Hematopoietic multipotent progenitor cell treated with erythropoietin and hydrocortisone succinate and interleukin-3 and kit ligand, for 6 days (in vitro differentiated cells): Measurements from ENCODE around the gene LMX1B.

ENCODE experiments used
- DNase-seq: peaks from one replicate; pipeline ENCODE4 v3.0.0-alpha.2; 2015

LMX1B gene

DNA sequence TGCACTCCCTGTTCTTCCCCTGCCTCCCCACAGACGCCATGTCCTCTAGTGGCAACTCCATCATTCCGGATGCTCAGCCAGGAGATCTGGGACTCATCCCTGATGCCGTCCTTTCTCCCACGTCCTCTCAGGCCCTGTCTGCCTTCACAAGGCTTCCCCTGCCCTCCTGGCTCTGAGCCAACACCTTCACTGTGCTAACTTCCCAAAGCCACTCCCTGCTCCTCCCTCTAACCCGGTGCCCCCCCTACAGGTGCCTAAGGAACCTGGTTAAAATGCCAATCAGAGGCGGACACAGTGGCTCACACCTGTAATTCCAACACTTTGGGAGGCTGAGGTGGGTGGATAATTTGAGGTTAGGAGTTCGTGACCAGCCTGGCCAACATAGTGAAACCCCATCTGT lies 67.6 kb downstream of the LMX1B start:
- DNase-seq: no peak

GRCh38 chr9:126682113-126682810 lies 68.5 kb downstream of the LMX1B start:
- DNase-seq: no peak

GRCh38 chr9:126682928-126683697 lies 69.4 kb downstream of the LMX1B start:
- peak; percentile 42 for DNase-seq

GRCh38 chr9:126683698-126684044 lies 69.9 kb downstream of the LMX1B start:
- DNase-seq: no peak

DNA sequence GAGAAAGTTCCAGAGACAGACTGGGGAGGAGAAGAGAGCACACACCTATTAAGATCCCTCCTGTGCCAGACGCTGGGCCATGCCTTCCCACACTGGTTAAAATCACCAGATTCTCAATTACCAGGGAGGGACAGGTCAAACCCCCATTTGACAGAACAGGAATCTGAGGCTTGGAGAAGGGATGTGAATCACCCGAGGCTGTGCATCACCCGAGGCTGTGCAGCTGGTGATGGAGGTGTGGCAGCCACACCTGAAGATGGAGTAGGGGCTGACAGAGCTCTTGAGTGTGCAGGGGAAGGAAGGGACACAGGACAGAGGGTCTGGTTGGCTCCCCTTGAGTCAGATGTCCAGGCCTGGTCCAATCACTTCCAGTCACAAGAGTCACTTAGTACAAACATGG lies 70.6 kb downstream of the LMX1B start:
- no peak for DNase-seq

DNA sequence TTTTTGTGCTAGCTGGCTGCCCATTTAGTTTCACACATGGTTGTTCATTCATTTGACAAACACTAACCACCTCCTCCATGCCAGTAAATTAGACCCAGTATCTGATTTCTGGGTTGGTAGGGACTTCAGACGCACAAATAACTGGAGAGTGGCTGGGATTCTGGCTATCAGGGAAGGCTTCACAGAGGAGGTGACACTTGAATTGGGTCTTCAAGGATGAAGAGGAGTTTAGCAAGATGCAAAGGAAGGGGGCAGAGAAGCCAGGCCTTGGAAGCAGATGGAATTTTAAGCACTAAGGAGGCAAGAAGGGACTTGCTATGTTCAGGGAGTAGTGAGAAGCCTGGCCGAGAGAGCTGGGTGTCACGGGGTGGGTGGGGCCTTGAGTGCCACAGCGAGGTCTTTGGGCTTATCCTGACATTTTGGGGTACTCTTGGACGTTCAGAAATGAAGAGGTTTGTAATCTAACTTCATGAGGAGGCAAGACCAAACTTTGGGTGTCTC lies 71.3 kb downstream of the LMX1B start:
- DNase-seq: no peak

GRCh38 chr9:126687930-126688461 lies 74.3 kb downstream of the LMX1B start:
- DNase-seq: no peak

DNA sequence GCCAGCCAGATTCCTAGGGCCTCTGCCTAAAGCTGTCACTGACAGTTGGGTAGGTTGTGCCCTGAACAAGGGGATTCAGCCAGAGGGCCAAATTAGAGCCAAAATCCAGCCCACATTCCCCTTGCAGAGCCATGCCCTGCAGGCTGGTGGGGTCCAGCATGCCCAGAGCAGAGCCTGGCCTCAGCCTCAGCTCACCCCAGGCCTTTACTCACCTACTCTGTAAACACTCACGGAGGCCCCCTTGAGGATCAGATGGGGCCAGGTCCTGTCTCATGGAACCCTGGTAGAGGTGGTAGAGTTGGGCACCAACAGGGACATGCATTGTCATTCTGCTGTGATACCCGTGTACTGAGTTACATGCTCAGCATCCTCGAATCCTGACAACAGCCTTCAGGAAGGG lies 74.9 kb downstream of the LMX1B start:
- no peak for DNase-seq

- no peak for DNase-seq
Measured at GRCh38 chr9:126689027-126689825, 75.5 kb downstream of the LMX1B start.

DNA sequence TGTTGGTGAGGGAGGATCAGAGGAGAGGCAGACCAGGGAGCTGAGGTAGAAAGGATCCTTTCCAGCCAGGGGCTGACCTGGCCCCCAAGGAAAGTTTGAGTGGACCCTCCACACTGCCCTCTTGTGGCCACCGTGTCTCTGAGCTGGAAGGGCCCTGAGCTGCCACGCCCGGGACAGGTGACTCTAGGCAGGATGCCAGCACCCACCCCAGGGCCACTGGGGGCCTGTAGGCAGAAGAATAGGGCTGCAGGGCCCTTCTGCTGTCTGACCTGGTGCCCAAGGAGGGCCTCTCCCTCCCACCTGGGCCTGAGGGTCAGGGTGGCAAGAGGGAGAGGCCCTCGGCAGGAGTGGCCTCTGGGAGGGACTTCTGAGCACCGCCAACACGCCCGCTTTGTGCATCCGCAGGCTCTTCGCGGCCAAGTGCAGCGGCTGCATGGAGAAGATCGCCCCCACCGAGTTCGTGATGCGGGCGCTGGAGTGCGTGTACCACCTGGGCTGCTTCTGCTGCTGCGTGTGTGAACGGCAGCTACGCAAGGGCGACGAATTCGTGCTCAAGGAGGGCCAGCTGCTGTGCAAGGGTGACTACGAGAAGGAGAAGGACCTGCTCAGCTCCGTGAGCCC lies 76.8 kb downstream of the LMX1B start:
- peak; percentile 65 for DNase-seq

DNA sequence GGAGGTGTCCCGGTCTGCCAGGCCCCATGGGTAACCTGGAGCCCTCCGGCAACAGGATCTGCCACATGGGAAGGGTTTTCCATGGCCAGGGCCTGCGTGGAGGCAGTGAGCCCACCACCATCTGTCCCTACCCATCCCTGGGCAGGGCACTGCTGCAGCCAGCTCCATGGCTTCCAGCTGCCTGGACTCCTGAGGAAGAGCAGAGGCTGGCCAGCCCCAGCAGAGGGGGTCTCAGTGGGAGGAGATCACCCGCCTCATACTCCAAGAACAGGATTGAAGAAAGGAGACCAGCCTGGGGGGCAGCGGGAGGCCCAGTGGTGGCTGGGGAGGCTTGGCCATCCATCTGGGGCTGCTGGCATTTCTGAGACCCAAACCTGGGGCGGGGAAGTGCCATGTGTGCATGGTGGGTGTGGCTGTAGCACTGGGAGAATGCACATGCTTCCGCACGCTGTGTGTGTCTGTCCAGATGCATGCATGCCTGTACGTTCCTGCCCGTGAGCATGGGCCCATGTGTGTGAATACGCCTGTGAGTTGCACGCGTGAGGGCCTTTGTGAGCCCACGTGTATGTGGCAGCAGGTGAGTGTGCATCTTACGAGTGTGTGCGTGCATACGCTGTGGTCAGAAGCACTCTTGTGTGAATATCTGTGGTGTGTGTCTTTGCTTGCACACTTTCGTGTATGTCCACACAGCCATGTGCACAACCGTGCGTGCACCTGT lies 78.5 kb downstream of the LMX1B start:
- DNase-seq: no peak

DNA sequence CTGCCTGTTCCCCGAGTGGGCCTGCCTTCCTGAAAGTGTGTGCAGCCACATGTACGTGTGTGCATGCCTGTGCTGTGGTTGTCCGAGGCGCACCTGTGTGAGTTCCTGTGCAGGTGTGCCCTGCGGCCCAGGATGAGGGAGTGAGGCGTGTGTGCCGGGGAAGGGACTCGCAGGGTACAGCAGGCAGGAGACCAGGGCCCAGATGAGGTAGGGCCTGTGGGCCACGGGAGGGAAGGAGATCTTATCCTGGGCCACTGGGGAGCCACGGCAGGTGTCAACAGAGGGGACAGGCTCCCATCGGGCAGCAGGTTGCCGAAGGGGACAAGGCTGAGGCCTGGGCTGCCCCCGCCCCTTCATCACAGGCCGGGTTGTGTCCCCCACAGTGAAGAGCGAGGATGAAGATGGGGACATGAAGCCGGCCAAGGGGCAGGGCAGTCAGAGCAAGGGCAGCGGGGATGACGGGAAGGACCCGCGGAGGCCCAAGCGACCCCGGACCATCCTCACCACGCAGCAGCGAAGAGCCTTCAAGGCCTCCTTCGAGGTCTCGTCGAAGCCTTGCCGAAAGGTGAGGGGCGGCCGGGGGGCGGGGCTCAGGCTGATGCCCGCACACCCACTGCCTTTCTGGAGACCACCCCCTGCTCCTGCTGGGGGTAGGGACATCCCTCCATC lies 79.2 kb downstream of the LMX1B start:
- no peak for DNase-seq

GRCh38 chr9:126693428-126693944 lies 79.8 kb downstream of the LMX1B start:
- DNase-seq: no peak

DNA sequence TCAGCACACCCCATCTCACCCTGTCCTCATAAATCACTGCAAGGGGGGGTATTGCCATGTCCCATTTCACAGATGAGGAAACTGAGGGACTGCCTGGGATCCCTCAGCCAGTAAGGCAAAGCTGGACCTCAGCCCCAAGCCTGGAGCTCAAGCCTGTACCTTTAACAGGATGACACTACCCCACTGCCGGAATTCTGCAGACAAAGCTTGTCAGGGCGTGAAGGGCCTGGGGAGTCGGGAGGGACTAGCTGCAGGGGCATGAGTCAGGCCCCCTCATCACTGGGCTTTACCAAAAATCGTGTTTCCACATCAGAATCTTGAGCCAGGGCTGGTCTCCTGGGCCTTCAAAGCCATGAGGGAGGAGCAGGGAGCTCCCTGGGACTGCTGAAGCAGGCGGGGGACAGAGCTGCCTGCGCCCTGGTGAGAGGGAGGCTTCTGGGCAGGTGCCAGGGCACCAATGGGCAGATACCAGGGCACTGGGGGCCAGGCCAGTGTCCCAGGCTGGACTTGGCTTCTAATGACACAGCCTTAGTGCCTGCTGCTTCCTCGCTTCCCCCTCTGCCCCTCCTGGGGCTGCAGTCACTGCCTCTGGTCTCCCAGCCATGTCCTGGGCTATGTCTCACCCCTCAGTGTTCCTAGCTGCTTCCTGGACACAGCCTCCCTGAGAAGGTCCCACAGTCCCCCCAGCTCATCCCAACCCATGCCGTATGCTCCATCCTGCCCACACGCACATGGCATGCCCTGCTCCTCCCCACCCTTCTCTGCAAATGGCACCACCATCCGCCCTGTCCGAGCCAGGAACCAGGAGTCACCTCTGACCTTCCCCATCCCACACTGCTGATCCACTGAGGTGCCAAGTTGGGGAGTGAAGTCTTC lies 80.7 kb downstream of the LMX1B start:
- DNase-seq: no peak

DNA sequence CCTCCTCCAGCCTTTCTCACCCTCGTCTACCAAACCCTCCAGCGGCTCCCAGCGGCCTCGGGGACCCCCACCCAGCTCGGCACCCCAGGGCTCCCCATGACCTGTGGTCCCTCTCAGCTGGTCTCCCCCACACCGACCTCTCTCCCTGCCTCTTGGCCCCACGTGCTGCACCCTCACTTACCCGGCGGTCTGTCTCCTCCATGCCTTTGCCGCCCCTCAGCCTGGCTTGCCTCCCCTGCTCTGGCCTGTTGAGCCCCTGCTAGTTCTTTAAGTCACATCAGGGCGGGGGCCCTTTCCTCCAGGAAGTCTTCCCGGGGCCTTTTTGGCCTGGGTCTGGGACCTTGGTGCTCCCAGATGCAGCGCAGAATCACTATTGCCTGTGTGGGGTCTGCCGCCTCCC lies 81.5 kb downstream of the LMX1B start:
- DNase-seq: no peak

DNA sequence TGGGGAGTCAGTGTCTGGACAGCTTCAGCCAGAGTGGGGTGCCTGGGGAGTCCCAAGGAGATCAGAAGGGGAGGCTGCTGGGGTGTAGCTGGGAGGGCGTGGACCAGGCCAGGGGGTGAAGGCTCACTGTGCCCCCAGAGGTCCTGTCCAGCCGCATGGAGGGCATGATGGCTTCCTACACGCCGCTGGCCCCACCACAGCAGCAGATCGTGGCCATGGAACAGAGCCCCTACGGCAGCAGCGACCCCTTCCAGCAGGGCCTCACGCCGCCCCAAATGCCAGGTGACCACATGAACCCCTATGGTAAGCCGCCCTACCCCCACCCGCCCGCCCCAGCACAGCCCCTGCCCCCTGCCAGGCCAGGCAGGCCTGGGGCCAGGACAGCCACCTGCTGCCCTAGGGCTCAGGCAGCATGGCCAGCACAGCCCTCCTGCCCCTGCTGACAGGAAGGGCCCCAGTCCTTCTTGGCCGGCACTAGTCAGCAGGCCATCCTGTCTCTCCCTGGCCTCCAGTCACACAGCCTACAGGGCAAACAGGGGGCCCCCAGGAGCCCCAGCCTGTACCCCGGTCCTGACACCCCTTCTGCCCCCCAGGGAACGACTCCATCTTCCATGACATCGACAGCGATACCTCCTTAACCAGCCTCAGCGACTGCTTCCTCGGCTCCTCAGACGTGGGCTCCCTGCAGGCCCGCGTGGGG lies 82.1 kb downstream of the LMX1B start:
- no peak for DNase-seq

DNA sequence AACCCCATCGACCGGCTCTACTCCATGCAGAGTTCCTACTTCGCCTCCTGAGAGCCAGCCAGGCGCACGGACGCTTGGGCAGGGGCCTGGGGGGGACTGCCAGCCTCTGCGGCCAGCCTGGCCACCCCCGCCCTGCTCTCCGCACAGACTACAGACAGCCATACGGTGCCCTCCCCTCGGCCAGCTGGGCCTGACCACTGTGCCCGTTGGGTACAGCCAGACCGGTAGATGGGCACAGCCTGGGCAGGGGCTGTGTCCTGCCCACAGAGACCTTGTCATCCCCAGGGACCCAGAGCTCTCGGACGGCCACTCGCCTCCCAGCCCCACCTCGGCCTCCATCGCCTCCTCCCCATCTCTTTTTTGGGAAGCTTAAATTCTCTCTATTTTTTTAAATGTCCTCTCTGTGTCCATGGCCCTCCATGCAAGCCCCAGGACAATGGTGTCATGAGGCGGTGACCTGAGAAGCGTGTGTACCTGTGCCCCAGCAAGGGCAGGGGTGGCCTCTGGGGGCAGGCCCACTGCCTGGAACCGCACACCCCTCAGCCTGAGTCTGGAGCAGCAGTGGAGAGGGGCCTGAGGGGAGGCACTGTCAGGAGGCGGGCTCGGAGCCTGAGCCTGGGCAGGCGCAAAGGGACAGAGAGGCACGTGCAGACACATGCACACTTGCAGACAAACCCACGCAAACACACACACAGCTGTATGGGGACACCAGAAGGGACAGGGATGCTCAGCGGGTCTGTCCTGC lies 82.8 kb downstream of the LMX1B start:
- no peak for DNase-seq

DNA sequence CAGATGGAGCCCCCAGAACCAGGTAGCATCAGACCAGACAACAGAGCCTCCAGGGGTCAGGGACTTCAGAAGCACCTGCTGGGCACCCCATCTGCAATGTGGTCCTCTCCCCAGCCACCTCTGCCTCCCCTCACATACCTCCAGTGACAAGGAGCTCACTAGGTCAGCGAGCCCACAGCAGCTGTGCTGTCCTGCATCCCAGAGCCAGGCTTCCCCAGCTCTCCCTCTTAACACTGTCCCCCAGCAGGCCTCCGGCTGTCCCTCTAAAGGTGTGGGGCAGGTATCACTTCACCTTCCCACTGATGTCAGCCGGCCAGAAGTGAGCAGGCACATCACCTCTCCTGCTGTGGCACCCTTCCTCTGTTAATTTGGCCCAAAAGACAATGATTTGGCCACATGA lies 83.6 kb downstream of the LMX1B start:
- DNase-seq: no peak

DNA sequence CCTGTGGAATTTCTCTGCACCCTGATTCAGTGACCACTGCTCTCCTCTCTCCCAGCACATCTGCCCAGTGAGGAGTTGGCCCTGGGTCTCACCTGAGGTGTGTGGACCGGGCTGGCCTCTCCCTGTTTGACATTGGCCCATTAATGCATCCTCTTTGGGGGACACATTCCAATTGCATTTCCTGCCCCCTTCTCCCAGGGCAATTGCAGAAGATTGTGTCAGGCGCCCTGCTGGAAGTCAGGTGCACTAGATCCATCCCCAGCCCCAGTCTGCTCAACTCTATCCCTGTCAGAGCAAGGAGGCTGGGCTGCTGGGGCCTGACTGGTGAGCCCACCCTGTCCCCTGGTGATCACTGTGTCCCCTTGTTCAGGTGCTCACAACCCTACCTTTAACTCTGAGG lies 84.5 kb downstream of the LMX1B start:
- no peak for DNase-seq
